GM21447 (cell line): ENCODE results near the gene ITGB2.
"Not testable (repeated sequence)": the region's sequence is repeated elsewhere in the genome, so short reads cannot be mapped to it uniquely, and the experiment has no call there.

Experiments used
- ATAC-seq: cut with Tn5 transposase; IDR thresholded peaks from one replicate; pipeline ENCODE4 v1.9.1; 2021; ENCODE audit not compliant: unreplicated experiment

The ITGB2 gene

DNA sequence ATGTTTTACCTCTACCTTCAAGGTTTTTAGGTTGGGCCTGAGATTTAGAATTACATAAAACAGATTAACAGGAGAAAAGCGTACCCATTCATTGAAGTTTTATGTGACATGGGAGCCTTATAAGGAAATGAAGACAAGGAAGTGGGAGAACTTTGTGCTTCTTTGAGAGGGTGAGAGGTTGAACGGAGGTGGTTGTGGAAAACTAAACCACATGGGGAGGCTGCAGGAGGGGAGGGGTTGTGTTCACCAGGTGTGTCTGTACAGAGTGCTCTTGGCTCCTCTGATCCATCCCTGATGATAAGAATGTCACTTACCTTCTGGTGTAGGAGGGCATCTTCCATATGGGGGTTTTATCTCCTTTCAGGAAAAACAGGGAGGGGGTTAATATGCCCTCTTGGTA lies 21.9 kb upstream of the ITGB2 start:
- ATAC-seq, result no peak

- ATAC-seq, result no peak
These were observed 20.9 kb upstream of the ITGB2 start for GRCh38 chr21:44941567-44941966.

DNA sequence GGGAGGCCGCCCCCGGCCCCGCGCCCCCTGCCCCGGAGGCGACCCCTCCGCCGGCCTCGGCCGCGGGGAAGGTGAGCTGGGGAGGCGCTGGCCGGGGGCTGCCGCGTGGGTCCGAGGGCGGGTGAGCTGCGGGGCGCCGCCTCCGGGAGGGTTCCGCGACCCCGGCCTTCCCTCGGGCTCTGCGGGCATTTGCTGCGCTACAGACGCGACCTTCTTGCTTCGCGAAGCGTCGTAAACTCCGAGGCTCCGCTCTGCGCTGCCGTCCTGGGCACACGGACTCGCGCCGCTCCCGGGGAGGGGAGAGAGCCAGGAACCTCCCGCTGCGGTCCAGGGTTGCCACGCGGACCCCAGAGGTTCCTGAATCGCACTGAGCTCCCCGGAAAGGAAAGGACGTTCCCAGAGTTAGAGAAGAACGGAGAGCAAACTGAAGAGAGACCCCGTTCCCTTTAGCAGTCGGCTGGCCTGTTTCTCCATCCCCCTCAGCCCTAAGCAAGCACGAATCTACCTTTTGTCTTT lies 19.5 kb upstream of the ITGB2 start:
- ATAC-seq, result no peak

- no peak for ATAC-seq
These were observed 18.9 kb upstream of the ITGB2 start, which contains the start of gene SLX9 for GRCh38 chr21:44939532-44940115. Gene SLX9 (plus strand): TSS chr21:44940029. CDS start chr21:44940058, 29 bp downstream.

DNA sequence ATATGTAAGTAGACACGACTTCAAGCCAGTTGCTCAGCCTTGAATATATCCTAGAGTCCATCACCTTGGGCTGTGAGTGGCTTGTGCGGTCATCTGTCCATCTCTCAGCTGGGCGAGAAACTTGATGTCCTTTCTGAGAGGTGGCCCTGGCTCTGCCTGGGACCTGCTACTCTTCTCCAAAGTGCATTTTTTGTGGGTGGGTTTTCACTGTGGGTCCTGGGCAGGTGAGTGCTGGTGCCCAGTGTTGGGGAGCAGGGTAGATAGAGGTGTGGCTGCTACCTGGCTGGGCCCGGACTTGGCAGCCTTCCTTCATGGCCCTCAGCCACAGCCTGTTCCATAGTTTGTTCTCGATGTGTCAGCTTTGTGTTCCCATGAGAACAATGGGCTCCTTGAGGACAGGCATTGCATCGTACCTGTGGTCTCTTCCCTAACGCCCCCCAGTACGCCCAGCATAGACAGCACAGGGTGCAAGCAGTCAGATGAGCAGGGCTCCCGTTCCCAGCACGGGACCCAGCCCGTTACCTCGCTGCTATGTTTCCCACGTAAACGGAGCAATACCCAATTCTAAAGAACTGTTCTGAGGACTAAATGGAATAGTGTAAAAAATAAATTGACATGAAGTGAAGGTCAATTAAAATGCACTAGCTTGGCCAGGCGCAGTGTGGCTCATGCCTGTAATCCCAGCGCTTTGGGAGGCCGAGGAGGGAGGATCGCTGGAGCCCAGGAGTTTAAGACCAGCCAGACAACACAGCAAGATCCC lies 18.3 kb upstream of the ITGB2 start:
- ATAC-seq, result no peak

- no peak for ATAC-seq
These were observed 14.8 kb upstream of the ITGB2 start for GRCh38 chr21:44935533-44935927.

GRCh38 chr21:44934797-44935532 lies 14.3 kb upstream of the ITGB2 start:
- no peak for ATAC-seq

- no peak for ATAC-seq
These were observed 13.6 kb upstream of the ITGB2 start for GRCh38 chr21:44934276-44934675.

- no peak for ATAC-seq
These were observed 13.2 kb upstream of the ITGB2 start for GRCh38 chr21:44933918-44934260.

DNA sequence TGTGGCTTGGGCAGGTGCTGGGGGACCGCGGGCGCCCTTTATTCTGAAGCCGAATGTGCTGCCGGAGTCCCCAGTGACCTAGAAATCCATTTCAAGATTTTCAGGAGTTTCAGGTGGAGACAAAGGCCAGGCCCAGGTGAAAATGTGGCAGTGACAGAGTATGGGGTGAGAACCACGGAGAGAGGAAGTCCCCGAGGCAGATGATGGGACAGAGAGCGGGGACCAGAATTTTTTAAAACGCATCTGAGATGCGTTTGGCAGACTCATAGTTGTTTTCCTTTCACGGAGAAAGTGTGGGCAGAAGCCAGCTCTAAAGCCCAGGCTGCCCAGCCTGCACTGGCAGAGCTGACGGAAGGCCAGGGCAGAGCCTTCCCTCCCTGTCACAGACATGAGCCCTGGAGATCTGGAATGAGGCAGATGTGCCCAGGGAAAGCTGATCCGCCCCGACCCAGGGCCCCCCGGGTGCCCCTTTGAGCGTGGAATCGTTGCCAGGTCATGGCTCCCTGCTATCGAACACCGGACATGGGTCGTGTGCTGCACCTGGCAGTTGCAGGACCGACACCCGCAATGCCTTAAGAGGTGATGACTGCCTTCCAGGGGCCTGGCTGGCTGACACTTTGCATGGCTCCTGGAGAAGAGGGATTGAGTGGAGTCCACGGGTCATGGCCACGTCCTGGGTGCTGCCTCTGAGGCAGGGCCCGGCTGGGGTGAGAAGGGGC lies 12.7 kb upstream of the ITGB2 start:
- ATAC-seq, result no peak

GRCh38 chr21:44932408-44933181 lies 11.9 kb upstream of the ITGB2 start:
- ATAC-seq, result no peak

GRCh38 chr21:44931501-44932407 lies 11.1 kb upstream of the ITGB2 start:
- ATAC-seq, result no peak

DNA sequence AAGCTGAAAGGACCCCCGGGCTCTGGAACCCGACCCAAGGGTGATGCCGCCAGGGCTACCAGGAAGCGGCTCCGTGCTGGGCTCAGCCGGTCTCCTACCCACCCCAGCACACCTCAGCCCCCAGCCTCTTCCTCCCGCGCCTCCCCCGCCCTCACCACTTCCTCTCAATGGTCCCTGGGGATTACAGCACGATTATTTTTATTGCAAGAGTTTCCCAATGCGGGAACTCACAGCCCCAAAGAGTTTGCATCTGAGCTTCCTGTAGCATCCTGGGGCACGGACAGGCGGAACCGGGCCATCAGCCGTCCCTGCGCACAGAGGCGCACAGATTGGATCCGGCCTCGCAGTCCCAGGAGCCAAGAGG lies 10.4 kb upstream of the ITGB2 start:
- ATAC-seq, result no peak

DNA sequence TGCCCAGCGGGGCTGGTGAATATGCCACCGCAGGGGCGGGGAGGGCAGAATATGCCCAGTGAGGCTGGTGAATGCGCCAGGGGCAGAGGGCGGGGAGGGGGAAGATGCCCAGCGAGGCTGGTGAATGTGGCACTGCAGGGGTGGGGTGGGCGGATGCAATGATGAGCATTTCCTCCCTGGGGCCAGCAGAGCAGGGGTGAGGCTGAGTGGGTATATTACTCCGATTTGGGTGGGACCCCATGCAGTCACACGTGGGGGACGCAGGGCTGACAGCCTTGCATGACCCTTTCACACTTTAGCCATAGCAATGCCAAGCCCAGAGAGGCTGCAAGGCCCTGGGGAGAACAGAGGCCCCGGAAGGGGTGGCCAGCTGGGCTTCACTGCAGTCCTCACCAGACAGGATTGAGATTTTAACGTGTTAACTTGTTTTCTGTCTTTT lies 9.9 kb upstream of the ITGB2 start:
- no peak for ATAC-seq

GRCh38 chr21:44929799-44930542 lies 9.3 kb upstream of the ITGB2 start:
- ATAC-seq, result no peak

- ATAC-seq, result no peak
These were observed 8.6 kb upstream of the ITGB2 start for GRCh38 chr21:44929242-44929798.

DNA sequence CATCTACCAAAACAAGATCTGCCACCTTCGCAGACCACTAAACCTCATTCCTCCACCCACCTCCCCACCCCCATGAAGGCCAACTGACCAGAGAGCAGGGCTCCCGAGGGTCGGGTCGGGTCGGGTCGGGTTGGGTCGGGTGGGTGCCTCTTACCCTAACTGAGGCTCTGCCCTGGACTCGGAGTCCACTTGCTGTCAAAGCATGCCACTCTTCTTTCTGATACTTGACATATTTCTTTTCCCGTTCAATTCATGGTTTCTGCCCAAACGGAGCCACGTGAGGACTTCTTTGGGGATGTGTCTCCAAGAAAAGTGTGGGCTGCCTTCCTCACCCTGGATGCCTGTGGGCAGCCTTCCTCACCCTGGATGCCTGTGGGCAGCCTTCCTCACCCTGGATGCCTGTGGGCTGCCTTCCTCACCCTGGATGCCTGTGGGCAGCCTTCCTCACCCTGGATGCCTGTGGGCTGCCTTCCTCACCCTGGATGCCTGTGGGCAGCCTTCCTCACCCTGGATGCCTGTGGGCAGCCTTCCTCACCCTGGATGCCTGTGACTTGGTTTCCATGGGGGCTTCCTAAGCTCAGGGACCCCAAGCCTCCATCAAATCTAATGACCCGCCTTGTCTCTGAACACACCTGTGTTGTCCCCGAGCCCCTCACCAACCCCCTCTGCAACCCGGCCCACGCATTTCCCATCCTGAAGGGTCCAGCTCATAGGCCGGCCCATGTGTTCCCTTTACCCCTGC lies 8.0 kb upstream of the ITGB2 start:
- ATAC-seq, result not testable (repeated sequence)
